Thymus (tissue), 11 donors: Measurements from ENCODE around the gene TPRA1. TPM values are rescaled to one million over a fixed set of nuclear protein-coding genes. Genes with fewer than 3 reads are reported as not detected.
A peak's percentile ranks its signal among the peaks of the same experiment; 100 is the strongest.

ENCODE experiments used
- DNase-seq, 9 donors: peaks; one replicate each; pipeline ENCODE4 v3.0.0-alpha.2; 2013; ENCODE audit warnings: low spot score in 9 of 9, low read depth in 6 of 9, missing footprints in 1 of 9
- H3K27ac ChIP-seq, 2 donors: one replicate each; pipeline ENCODE4 v1.5.1; 2013; ENCODE audit warnings: control low read depth in 1 of 2, low read depth in 1 of 2, low read length in 1 of 2, mild to moderate bottlenecking in 1 of 2, moderate library complexity in 1 of 2
- H3K27me3 ChIP-seq, 2 donors: one replicate each; pipeline ENCODE4 v1.5.1; 2013; ENCODE audit warnings: low read length in 1 of 2; ENCODE audit not compliant: control insufficient read depth in 2 of 2, insufficient read depth in 1 of 2
- H3K36me3 ChIP-seq, 2 donors: one replicate each; pipeline ENCODE4 v1.5.1; 2013; ENCODE audit warnings: low read length in 1 of 2, mild to moderate bottlenecking in 1 of 2, moderate library complexity in 1 of 2; ENCODE audit not compliant: control insufficient read depth in 2 of 2, insufficient read depth in 2 of 2
- H3K4me1 ChIP-seq, 2 donors: one replicate each; pipeline ENCODE4 v1.5.1; 2013; ENCODE audit warnings: low read length in 2 of 2; ENCODE audit not compliant: control insufficient read depth in 2 of 2, insufficient read depth in 2 of 2
- H3K4me3 ChIP-seq, 2 donors: one replicate each; pipeline ENCODE4 v1.5.1; 2013; ENCODE audit warnings: low read length in 2 of 2, control low read depth in 1 of 2, mild to moderate bottlenecking in 1 of 2
- H3K9me3 ChIP-seq, 2 donors: one replicate each; pipeline ENCODE4 v1.5.1; 2013; ENCODE audit warnings: low read length in 1 of 2, mild to moderate bottlenecking in 1 of 2; ENCODE audit not compliant: control insufficient read depth in 2 of 2, insufficient read depth in 1 of 2
- WGBS: extraction: QIAGEN DNeasy Blood & Tissue Kit; methylation state at CpG from one replicate; pipeline ENCODE4 v1.1.7; 2013; 5-methylcytosine and 5-hydroxymethylcytosine counted together
- polyA plus RNA-seq: library from polyadenylated mRNA; stranded (reverse); fragments of 200-250 nt; gene quantifications from one replicate; pipeline ENCODE4 v1.2.3, GENCODE V29; 2013
- total RNA-seq: library from RNA; stranded (reverse); fragments of 120-200 nt; gene quantifications from one replicate; pipeline ENCODE4 v1.2.4, GENCODE V29; 2013
- donor health status: healthy.

Gene TPRA1
- total and polyA plus RNA-seq, 2 donors: 15.9 to 20.0 TPM

DNA sequence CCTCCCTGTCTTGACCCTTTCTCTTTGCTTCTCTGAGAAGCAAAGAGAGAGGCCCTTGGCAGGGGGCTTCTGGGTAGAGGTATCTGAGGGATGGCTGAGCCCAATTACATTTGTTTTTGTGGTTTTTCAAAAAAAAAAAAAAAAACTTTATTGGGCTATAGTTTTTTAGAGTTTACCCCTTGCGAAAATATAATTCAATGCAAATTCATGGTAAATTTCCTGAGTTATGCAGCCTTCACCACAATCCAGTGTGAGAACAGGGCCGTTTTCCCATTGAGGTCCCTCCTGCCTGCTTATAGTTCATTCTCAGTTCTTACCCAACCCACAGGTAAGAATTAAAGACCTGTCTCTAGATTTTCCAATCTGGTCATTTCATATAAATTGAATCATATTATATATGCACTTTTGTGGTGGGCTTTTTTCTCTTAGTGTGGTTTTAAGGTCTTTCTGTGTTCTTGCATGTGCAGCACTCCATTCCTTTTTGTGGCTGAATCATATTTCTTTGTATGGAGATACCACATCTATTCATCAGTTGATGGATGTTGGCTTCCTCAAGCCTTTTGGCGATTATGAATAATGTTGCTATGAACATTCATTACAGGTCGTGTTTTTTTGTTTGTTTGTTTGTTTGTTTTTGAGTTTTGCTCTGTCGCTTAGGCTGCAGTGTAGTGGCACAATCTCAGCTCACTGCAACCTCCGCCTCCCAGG lies 10.4 kb upstream of the TPRA1 start:
- peaks cover 14 to 49% of the 10 kb centered on the region in 2 donors for H3K36me3 ChIP-seq
- WGBS: 92% methylated on average over 6 of the region's 6 CpGs
- H3K4me3 ChIP-seq: no peak overlapping the region
- no peaks in the 10 kb centered on the region for H3K27me3 ChIP-seq
- no peak overlapping the region for H3K27ac ChIP-seq
- no peak for DNase-seq
- H3K4me1 ChIP-seq: peaks cover 15 to 31% of the 10 kb centered on the region in 2 donors
- no peaks in the 10 kb centered on the region for H3K9me3 ChIP-seq

DNA sequence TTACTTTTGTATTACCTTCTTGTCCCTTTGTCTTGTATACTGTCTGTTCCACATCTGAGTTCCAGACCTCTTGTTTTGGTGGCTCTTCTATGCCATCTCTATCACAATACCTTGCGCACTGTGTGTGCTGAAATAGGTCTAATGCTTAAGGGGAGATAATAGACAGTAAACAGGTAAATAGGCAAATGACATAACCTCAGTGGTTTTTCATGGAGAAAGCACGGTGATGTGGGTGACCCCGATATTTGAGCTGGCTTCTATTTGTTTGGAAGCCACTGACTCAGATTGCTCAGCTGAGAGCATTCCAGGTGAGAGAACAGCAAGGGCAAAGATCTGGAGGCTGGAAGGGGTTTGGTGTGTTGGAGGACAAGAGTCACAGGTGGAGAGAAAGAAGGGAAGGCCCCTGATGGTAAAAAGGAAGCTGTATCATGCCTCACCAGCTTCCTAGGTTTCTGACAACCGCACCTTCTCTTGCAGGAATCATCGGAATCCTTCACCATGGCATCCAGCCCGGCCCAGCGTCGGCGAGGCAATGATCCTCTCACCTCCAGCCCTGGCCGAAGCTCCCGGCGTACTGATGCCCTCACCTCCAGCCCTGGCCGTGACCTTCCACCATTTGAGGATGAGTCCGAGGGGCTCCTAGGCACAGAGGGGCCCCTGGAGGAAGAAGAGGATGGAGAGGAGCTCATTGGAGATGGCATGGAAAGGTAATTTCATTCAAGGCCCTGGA lies 8.5 kb upstream of the TPRA1 start:
- Histone ChIP-seq H3K27ac (peak overlapping the region in 1 of 2 donors; percentile 50), H3K4me1 (peaks cover 17 to 31% of the 10 kb centered on the region in 2 donors), H3K36me3 (peaks cover under 1 to 32% of the 10 kb centered on the region in 2 donors), H3K27me3 (no peaks in the 10 kb centered on the region), H3K9me3 (no peaks in the 10 kb centered on the region), H3K4me3 (peak overlapping the region; percentile 59 to 65)
- DNase-seq: no peak
- 84% methylated on average over 14 of the region's 14 CpGs for WGBS

DNA sequence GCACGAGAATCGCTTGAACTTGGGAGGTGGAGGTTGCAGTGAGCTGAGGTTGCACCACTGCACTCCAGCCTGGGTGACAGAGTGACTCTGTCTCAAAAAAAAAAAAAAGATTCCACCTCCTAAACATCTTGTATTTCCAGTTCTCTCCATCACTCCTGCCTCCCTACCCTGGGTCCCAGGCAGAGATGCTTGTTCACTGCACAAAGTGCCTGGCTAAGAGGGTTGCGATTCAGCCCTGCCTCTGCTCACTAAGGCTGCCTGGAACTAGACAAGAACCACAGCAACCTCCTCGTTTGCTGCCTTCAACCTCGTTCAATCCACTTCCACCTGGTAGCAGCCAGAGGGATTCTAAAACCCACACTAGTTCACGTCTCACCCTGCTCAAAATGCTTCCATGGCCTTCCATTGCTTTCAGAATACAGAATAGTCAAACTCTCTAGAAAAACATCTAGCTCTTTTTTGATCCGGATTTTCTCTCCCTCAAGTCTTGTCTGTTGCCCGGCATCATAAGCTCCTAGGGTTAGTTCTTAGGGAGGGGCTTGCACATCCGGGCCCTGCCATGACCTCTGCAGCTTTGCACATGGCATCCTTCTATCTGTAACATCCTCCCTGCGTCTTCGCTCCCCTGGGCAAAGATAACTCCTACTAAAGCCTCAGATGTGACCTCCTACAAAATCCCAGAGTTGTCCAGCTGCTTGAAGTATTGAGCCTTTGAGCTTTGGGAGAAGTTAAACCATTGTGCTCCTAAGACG lies 6.7 kb upstream of the TPRA1 start:
- WGBS: 91% methylated on average over 12 of the region's 12 CpGs
- no peak overlapping the region for H3K4me3 ChIP-seq

DNA sequence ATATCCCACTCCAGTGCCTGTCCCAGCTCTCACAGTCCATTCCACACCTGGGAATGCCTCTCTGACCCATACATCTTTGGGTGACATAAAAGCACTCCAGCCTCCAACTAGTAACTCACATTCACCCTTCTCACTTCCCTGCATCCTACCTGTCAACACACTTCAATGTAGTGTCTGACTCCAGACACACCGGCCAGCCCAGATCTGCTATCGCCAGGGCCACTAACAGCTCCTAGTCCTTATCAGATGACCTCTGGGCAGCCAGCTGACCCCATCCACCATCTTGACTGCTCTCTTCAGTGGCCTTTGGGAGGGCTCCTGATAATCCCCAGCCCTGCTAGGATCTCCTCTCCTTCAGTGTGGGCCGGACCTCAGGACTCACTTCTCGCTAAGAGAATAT lies 4.8 kb upstream of the TPRA1 start:
- 97% methylated on average over 4 of the region's 4 CpGs for WGBS
- H3K36me3 ChIP-seq: peaks cover 0 to 10% of the 10 kb centered on the region in 2 donors
- no peak overlapping the region for H3K27ac ChIP-seq
- no peaks in the 10 kb centered on the region for H3K9me3 ChIP-seq
- no peaks in the 10 kb centered on the region for H3K27me3 ChIP-seq
- DNase-seq: no peak
- H3K4me1 ChIP-seq: peaks cover 21 to 36% of the 10 kb centered on the region in 2 donors
- no peak overlapping the region for H3K4me3 ChIP-seq

More for the DNA sequence above, 6.7 kb upstream of the TPRA1 start:
- Histone ChIP-seq H3K27ac (no peak overlapping the region), H3K36me3 (peaks cover 0 to 20% of the 10 kb centered on the region in 2 donors), H3K9me3 (no peaks in the 10 kb centered on the region), H3K4me1 (peaks cover 17 to 31% of the 10 kb centered on the region in 2 donors), H3K27me3 (no peaks in the 10 kb centered on the region)
- peak in 1 of 9 donors; percentile 20 for DNase-seq

DNA sequence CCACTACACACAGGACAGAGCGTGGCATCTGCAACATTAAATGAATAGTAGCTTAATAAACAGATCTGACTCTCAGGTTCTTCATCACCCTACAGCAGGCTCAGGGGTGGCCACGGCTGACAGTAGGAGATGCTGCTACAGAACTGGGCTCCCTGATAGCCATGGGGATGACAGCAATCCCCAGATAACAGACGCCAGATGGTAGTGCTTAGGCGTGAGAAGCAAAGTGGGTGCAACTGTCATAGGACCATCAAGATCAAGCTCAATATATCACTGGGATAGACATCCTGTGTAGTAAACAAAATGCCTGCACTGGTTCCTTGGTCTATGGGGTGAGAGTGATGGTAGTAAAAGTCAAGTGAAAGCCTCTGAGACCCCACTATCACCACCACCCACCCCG lies 2.6 kb upstream of the TPRA1 start:
- Histone ChIP-seq H3K36me3 (no peaks in the 10 kb centered on the region), H3K27ac (no peak overlapping the region), H3K4me3 (no peak overlapping the region), H3K9me3 (no peaks in the 10 kb centered on the region), H3K27me3 (no peaks in the 10 kb centered on the region), H3K4me1 (peaks cover 17 to 32% of the 10 kb centered on the region in 2 donors)
- no peak for DNase-seq
- 98% methylated on average over 5 of the region's 5 CpGs for WGBS

DNA sequence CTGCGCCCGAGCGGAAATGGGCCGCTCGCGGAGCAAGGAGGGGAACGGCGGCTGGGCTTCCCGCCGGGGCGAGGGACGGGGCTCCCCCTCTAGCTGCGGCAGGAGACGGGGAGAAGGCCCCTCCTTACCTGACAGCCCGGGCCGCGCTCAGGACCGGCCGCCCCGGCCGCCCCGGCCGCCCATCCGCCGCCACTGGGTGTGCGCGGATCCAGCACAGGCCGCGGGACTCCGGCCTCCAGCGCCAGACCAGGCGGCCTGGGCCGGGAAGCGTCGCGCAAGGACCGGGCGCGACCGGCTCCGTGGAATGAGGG lies 296 bp downstream of the TPRA1 start:
- WGBS: under 1% methylated on average over 41 of the region's 41 CpGs
- Histone ChIP-seq H3K27me3 (no peaks in the 10 kb centered on the region), H3K4me1 (peaks cover 15 to 27% of the 10 kb centered on the region in 2 donors), H3K4me3 (peak overlapping the region; percentile 67 to 74), H3K9me3 (no peaks in the 10 kb centered on the region), H3K27ac (peak overlapping the region; percentile 57 to 76), H3K36me3 (peaks cover 0 to 3% of the 10 kb centered on the region in 2 donors)
- peak in 1 of 9 donors; percentile 21 for DNase-seq

DNA sequence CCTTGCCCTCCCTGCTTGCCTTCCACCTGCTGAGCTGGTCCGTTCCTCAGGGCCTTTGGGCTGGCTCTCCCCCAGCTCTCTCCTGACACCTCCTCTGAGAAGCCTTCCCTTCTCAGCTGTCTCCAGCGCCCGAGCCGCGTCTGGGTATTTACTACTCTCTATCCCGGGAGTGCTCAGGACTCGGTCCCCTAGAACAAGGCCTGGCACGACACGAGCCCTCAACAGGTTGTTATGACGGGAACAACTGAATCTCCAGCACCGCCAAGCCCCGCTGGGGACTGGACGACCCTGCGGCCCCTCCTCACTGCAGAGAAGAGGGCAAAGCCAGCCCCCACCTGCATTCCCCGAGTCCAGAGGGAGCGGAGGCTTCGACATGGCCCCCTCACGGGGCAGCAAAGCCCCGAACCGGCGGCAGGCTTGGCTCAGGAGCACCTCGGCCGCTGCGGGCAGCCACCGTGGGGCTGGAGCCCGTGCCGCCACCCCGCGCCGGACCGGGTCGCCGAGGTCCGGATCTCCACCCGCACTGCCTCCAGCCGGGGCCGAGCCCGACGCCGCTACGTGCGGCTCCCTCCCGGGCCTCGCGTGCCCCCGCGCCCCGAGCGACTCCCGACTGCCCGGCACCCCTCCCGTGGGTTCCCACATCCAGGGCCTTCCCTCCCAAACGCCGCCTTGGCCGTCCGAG lies 792 bp downstream of the TPRA1 start:
- WGBS: 2% methylated on average over 56 of the region's 56 CpGs
- H3K4me3 ChIP-seq: peak overlapping the region; percentile 67 to 74
- no peaks in the 10 kb centered on the region for H3K27me3 ChIP-seq
- peak overlapping the region in 1 of 2 donors; percentile 76 for H3K27ac ChIP-seq
- H3K9me3 ChIP-seq: no peaks in the 10 kb centered on the region
- peaks cover 0 to 3% of the 10 kb centered on the region in 2 donors for H3K36me3 ChIP-seq
- DNase-seq: peak in 2 of 9 donors; percentile 15 to 37
- H3K4me1 ChIP-seq: peaks cover 15 to 27% of the 10 kb centered on the region in 2 donors

DNA sequence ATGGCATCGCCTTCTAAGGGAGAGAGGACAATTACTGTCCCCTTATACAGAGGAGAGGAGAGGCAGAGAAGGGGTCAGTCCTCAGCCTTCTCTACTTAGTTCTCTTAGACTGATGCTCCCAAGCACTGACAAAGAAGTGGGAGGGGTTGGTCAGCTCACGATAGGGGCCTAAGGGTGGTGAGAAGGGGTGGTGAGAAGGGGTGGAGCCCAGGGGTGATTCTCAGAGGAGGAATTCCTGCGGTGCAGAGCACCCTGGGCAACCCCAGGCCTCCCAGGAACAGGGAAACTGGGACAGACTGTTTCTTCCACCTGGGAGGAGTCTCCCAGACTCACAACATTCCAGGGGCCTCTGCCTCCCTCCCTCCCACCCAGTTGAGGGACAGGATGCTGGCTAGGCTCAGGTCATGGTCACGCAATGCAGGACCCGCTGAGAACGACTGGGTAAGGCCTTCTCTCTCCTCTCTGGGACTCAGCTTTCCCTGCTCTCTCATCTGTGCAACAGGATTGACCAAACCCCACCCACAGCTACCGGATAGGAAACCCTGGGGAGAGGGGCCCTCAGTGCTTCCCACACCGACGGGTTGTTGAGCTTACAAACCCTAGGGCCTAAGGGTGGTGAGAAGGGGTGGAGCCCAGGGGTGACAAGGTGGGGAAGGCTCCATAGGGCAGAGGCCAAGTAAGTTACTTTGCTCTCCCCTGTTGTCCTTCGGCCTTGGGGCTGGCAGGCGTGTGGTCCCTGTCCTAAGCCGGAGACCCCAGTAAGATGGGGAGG lies 1.5 kb downstream of the TPRA1 start:
- Histone ChIP-seq H3K9me3 (no peaks in the 10 kb centered on the region), H3K27ac (no peak overlapping the region), H3K4me3 (peak overlapping the region; percentile 67 to 74), H3K4me1 (peaks cover 13 to 27% of the 10 kb centered on the region in 2 donors), H3K27me3 (no peaks in the 10 kb centered on the region), H3K36me3 (peaks cover 0 to 3% of the 10 kb centered on the region in 2 donors)
- peak in 1 of 9 donors; percentile 44 for DNase-seq
- 41% methylated on average over 12 of the region's 12 CpGs for WGBS
